Heart left ventricle (tissue), 16 donors: Measurements from ENCODE around the gene CX3CR1. TPM values are rescaled to one million over a fixed set of nuclear protein-coding genes. Genes with fewer than 3 reads are reported as not detected.
"Not testable (repeated sequence)": the region's sequence is repeated elsewhere in the genome, so short reads cannot be mapped to it uniquely, and the experiment has no call there.

ENCODE experiments used
- ATAC-seq, 4 donors: fragments of 200-7000 bp; cut with Tn5 transposase; one replicate each; pipeline ENCODE4 v1.9.1; 2020 to 2022; ENCODE audit warnings: moderate library complexity in 4 of 4, mild to moderate bottlenecking in 3 of 4, moderate number of reproducible peaks in 1 of 4
- DNase-seq, 5 donors: peaks; one replicate each; pipeline ENCODE4 v3.0.0-alpha.2; 2020
- H3K27ac ChIP-seq, 12 donors: fragments of 200-600 bp; sonication (generic) in 4 of 12; one replicate each; pipeline versions ENCODE4 v1.5.0 to v1.8.0; 2016 to 2022; ENCODE audit warnings: mild to moderate bottlenecking in 2 of 12
- H3K27me3 ChIP-seq, 9 donors: fragments of 200-600 bp; sonication (generic) in 2 of 9; one replicate each; pipeline versions ENCODE4 v1.5.1 to v1.8.0; 2016 to 2022; ENCODE audit warnings: mild to moderate bottlenecking in 3 of 9
- H3K36me3 ChIP-seq, 9 donors: fragments of 200-600 bp; sonication (generic) in 2 of 9; one replicate each; pipeline versions ENCODE4 v1.5.0 to v1.8.0; 2018 to 2022; ENCODE audit warnings: mild to moderate bottlenecking in 2 of 9
- H3K4me1 ChIP-seq, 12 donors: fragments of 200-600 bp; sonication (generic) in 4 of 12; one replicate each; pipeline versions ENCODE4 v1.5.0 to v1.8.0; 2016 to 2022; ENCODE audit warnings: mild to moderate bottlenecking in 3 of 12
- H3K4me3 ChIP-seq, 12 donors: fragments of 200-600 bp; sonication (generic) in 4 of 12; one replicate each; pipeline versions ENCODE4 v1.5.0 to v1.8.0; 2017 to 2022; ENCODE audit warnings: mild to moderate bottlenecking in 9 of 12, moderate library complexity in 4 of 12
- H3K9me3 ChIP-seq, 12 donors: fragments of 200-600 bp; sonication (generic) in 4 of 12; one replicate each; pipeline versions ENCODE4 v1.5.0 to v1.8.0; 2016 to 2022; ENCODE audit warnings: mild to moderate bottlenecking in 1 of 12
- POLR2A ChIP-seq, 2 donors: fragments of 450-650 bp; IDR thresholded peaks; one replicate each; pipeline ENCODE4 v1.6.1; 2017; ENCODE audit warnings: antibody characterized with exemption in 2 of 2, mild to moderate bottlenecking in 2 of 2, moderate library complexity in 2 of 2
- WGBS, 4 donors: extraction: QIAGEN DNeasy Blood & Tissue Kit in 2 of 4; methylation state at CpG; one replicate each; pipeline versions ENCODE4 v1.1.5 to v1.1.7; 2013 to 2018; 5-methylcytosine and 5-hydroxymethylcytosine counted together
- intact Hi-C, 10 donors: fragments of 100-400 bp; cut with DNase I; formaldehyde crosslinking; loops; one replicate each; pipeline versions ENCODE4 v1.11.1 to v1.14.2; 2022
- polyA plus RNA-seq, 2 donors: library from polyadenylated mRNA; stranded (reverse); fragments of 200-250 nt; gene quantifications; one replicate each; pipeline ENCODE4 v1.2.3, GENCODE V29; 2013
- total RNA-seq, 9 donors: library from RNA; depleted of rRNA in 2 of 9; stranded (reverse); fragments of >200 nt in 2 of 9; fragmentation: NEBNext Ultra II Directional in 3 of 9; extraction: Animal tissue kit (Norgen Biotek cat#: 25700) in 3 of 9; gene quantifications; one replicate each; pipeline versions ENCODE4 v1.1.0 to v1.2.4, GENCODE V29; 2016 to 2023
- TF ChIP-seq, protein P1 (sequence below), 12 donors: fragments of 200-600 bp; sonication (generic) in 4 of 12; IDR thresholded peaks; one replicate each; pipeline versions ENCODE4 v1.5.0 to v1.8.0; 2018 to 2022; ENCODE audit warnings: antibody characterized with exemption in 12 of 12, mild to moderate bottlenecking in 5 of 12
- donor health status: ischemic (EF 13 %, LVEDD 7.1; RV severe dilation, severe dysfunction).
- donor health status: healthy with polysubstance abuse.
- donor health status: DM: no; HTN: yes; CAD: no.
- donor health status: DM: no; HTN: no; CAD: no.
- donor health status: ischemic (EF 25% LVEDD 6.9; RV normal size, moderate dysfunction).
- donor health status: ischemic (EF 25% LVEDD 5.7; RV mildly dilated, moderate dysfunction).
- donor health status: healthy.
- donor health status: DM: yes; HTN: yes; CAD: no.
- donor health status: ischemic (EF 35%, LVEDD 5.7; RV mildly dilated, moderate dysfunction).
- donor health status: nonischemic (EF 11% LVEDD 7.7; RV severe dilation, severe dysfunction).
- donor health status: DM: yes; HTN: yes; CAD: no.
- donor health status: PGD.
- donor health status: ischemic (EF 29% LVEDD 5.4; RV normal size, mild dysfunction).
- donor health status: nonischemic (EF 23%, LVEDD 6.1; RV moderate dilation, normal function).

CX3CR1 gene
- total and polyA plus RNA-seq, 11 donors: 0.14 to 11.4 (median 1.1) TPM

DNA sequence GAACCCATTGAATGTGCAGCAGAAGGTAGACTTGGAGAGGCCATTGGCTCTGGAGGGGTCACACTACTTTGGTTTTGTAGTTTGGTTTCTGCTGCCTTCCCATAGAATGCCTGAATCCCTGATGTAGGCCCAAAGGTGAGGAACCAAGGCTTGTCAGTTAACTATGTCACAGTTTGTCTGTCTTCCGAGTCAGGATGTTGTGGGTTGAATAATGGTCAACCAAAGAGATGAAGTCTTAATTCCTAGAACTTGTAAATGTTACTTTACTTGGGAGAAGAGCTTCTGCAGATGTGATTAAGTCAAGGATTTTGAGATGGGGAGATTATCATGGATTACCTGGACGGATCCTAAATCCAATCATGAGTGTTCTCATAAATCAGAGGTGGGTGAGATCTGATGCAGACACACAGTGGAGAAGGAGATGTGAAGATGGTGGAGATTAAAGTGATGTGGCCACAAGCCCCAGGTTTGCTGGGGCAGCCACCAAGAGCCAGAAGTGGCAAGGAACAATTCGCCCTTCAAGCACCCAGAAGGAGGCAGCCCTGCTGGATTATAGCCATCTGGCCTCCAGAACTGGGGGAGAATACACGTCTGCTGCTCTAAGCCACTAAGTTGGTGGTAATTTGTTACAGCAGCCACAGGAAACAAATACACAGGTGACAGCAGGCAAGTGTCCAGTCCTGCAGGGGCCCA, 47.4 kb upstream of the CX3CR1 start:
- no peaks in the 10 kb centered on the region for H3K4me1 ChIP-seq
- no peak for TF ChIP-seq POLR2A (IDR thresholded peaks at IDR 0.05)
- TF ChIP-seq, protein P1, sequence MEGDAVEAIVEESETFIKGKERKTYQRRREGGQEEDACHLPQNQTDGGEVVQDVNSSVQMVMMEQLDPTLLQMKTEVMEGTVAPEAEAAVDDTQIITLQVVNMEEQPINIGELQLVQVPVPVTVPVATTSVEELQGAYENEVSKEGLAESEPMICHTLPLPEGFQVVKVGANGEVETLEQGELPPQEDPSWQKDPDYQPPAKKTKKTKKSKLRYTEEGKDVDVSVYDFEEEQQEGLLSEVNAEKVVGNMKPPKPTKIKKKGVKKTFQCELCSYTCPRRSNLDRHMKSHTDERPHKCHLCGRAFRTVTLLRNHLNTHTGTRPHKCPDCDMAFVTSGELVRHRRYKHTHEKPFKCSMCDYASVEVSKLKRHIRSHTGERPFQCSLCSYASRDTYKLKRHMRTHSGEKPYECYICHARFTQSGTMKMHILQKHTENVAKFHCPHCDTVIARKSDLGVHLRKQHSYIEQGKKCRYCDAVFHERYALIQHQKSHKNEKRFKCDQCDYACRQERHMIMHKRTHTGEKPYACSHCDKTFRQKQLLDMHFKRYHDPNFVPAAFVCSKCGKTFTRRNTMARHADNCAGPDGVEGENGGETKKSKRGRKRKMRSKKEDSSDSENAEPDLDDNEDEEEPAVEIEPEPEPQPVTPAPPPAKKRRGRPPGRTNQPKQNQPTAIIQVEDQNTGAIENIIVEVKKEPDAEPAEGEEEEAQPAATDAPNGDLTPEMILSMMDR (IDR thresholded peaks at IDR 0.05): no peak
- no peaks in the 10 kb centered on the region for H3K36me3 ChIP-seq
- ATAC-seq (no peak), DNase-seq (no peak)
- intact Hi-C loops: no loop called here
- H3K4me3 ChIP-seq: no peak overlapping the region
- H3K27me3 ChIP-seq: peaks cover 0 to 7% (median 0%) of the 10 kb centered on the region in 9 donors
- H3K9me3 ChIP-seq: no peaks in the 10 kb centered on the region
- H3K27ac ChIP-seq: no peak overlapping the region
- 81 to 86% (median 82%) methylated on average over 4 of the region's 4 CpGs for WGBS, 4 donors

DNA sequence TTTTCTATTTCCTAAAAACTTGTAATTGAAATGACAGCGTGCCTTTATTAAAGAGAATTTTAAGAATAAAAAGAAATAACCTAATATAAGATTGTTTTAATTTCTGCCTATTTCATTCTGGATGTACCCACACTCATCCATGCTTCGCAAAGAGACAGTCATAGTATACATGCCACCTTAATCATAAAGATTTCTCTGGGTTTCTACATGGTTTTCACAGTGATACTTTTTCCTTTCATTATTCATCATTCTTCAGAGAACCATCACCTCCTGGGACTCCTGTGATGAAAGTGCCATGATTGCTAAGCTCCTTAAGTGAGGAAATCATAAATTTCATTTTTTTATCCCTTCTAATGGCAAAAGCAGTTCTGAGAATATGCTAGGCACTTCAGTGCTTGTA, 45.4 kb upstream of the CX3CR1 start:
- intact Hi-C loops: no loop called here
- DNase-seq (no peak), ATAC-seq (no peak)
- TF ChIP-seq, protein P1 (IDR thresholded peaks at IDR 0.05): no peak
- no peak for TF ChIP-seq POLR2A (IDR thresholded peaks at IDR 0.05)
- no peak overlapping the region for H3K27ac ChIP-seq
- WGBS, 4 donors: 91 to 97% (median 93%) methylated on average over 2 of the region's 2 CpGs
- H3K27me3 ChIP-seq: peaks cover 0 to 7% (median 0%) of the 10 kb centered on the region in 9 donors
- H3K4me3 ChIP-seq: no peak overlapping the region
- H3K9me3 ChIP-seq: no peaks in the 10 kb centered on the region
- no peaks in the 10 kb centered on the region for H3K4me1 ChIP-seq
- no peaks in the 10 kb centered on the region for H3K36me3 ChIP-seq

DNA sequence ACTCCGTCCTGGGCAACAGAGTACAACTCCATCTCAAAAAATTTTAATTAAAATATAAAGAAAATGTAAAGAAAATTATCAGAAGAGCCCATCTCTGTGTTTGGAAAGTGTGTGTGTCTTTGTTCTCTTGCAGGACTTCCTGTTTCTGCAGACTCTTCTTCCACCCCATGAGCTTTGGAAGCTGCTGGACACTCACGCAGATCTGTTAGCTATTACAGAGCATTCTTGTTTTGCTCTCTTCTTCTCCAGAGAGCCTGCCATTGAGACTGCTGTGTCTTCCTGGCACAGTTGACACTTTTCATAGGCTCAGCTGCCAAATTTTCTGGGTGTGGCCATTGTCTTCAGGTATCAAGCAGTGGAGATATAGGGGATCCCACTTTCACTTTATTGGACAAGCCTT, 43.7 kb upstream of the CX3CR1 start:
- ATAC-seq: no peak
- 73 to 84% (median 77%) methylated on average over 2 of the region's 2 CpGs for WGBS, 4 donors
- Histone ChIP-seq H3K36me3 (no peaks in the 10 kb centered on the region), H3K27me3 (peaks cover 0 to 7% (median 0%) of the 10 kb centered on the region in 9 donors), H3K27ac (no peak overlapping the region), H3K9me3 (peaks cover 0 to 5% (median 0%) of the 10 kb centered on the region in 12 donors), H3K4me3 (no peak overlapping the region), H3K4me1 (no peaks in the 10 kb centered on the region)
- DNase-seq: no peak
- no peak for TF ChIP-seq POLR2A (IDR thresholded peaks at IDR 0.05)
- TF ChIP-seq, protein P1 (IDR thresholded peaks at IDR 0.05): no peak
- intact Hi-C loops: no loop called here

DNA sequence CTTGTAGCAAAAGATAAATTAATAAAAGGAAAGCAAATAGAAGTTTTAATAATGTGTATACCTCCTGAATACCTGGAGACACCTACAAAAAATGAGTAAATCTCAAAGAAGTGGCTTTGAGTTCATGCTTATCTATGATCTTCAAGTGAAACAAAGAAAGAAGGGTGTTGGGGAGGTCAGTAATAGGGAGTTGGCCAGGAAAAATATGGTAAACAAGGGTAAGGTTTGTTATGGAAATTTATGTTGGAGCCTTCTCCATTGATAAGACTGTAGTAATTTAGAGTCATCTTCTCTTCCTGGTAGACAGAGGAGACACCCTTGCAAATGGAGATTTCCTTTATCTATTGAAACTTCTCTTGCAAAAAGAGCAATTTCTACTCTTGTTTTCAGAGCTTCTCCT, 43.1 kb upstream of the CX3CR1 start:
- Histone ChIP-seq H3K27ac (no peak overlapping the region), H3K4me1 (no peaks in the 10 kb centered on the region), H3K27me3 (peaks cover 0 to 7% (median 0%) of the 10 kb centered on the region in 9 donors), H3K9me3 (peaks cover 0 to 5% (median 0%) of the 10 kb centered on the region in 12 donors), H3K36me3 (no peaks in the 10 kb centered on the region), H3K4me3 (no peak overlapping the region)
- TF ChIP-seq, protein P1 (IDR thresholded peaks at IDR 0.05): no peak
- no peak for TF ChIP-seq POLR2A (IDR thresholded peaks at IDR 0.05)
- no peak for ATAC-seq
- intact Hi-C loops: no loop called here
- no peak for DNase-seq

DNA sequence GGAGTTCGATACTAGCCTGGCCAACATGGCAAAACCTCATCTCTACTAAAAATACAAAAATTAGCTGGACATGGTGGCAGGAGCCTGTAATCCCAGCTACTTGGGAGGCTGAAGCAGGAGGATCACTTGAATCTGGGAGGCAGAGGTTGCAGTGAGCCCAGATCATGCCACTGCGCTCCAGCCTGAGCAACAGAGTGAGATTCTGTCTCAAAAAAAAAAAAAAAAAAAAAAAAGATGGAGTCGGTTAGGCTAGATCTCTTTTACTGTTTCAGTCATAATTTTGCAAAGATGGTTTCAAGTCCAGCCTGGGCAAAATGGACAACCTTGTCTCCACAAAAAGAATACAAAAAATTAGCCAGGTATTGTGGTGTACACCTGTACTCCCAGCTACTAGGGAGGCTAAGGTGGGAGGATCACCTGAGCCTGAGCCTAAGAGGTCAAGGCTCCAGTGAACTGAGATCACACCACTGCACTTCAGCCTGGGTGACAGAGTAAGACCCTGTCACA, 42.4 kb upstream of the CX3CR1 start:
- WGBS, 4 donors: 57 to 62% (median 58%) methylated on average over 3 of the region's 3 CpGs
- H3K36me3 ChIP-seq, H3K27ac ChIP-seq, ATAC-seq, H3K9me3 ChIP-seq, DNase-seq, intact Hi-C loops, H3K4me1 ChIP-seq, H3K4me3 ChIP-seq, H3K27me3 ChIP-seq: not testable (repeated sequence)

DNA sequence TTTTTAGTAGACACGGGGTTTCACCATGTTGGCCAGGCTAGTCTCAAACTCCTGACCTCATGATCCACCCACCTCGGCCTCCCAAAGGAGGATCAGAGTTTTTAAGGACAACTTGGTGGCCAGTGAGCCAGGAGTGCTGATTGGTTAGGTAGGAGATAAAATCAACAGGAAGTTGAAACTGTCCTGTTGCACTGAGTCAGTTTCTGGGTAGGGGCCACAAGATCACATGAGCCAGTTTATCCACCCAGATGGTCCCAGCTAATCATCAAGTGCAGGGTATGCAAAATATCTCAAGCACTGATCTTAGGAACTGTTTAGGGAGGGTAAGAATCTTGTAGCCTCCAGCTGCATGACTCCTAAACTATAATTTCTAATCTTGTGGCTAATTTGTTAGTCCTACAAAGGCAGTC, 41.7 kb upstream of the CX3CR1 start:
- H3K36me3 ChIP-seq, DNase-seq, H3K27ac ChIP-seq, H3K9me3 ChIP-seq, H3K4me3 ChIP-seq, H3K4me1 ChIP-seq, intact Hi-C loops, H3K27me3 ChIP-seq, ATAC-seq: not testable (repeated sequence)
- WGBS, 4 donors: 76 to 90% (median 83%) methylated on average over 2 of the region's 2 CpGs
